PC-3 (cell line): ENCODE measurements around the gene PFKFB4. TPM values are rescaled to one million over a fixed set of nuclear protein-coding genes. Genes with fewer than 3 reads are reported as not detected.

ENCODE experiments used
- ATAC-seq: fragments of 200-7000 bp; cut with Tn5 transposase; 2 replicates; pipeline ENCODE4 v1.9.1; 2020; ENCODE audit warnings: mild to moderate bottlenecking, moderate library complexity
- BruUV-seq: library from RNA; stranded (reverse); fragments of 400-500 nt; replicated peaks from 2 replicates; lab custom pipeline; 2021; lab: Mats Ljungman, UMichigan
- CTCF ChIA-PET: fragments of 300-600 bp; sonication (Branson Sonifier 250); formaldehyde crosslinking; loops from one replicate; lab custom pipeline; 2022; ENCODE audit warnings: antibody characterized with exemption; lab: Charles Lee
- POLR2A ChIA-PET: fragments of 300-600 bp; sonication (Branson Sonifier 250); formaldehyde crosslinking; loops from one replicate; lab custom pipeline; 2022; ENCODE audit warnings: antibody characterized with exemption; ENCODE audit not compliant: unreplicated experiment; lab: Charles Lee
- DNase-seq: peaks from one replicate; pipeline ENCODE4 v3.0.0-alpha.2; 2015
- H2AFZ ChIP-seq: fragments of 300-600 bp; sonication (generic); 2 replicates; pipeline ENCODE4 v1.6.0; 2016; ENCODE audit warnings: antibody characterized with exemption, low read length
- H3F3A ChIP-seq: fragments of 300-600 bp; sonication (generic); one replicate; pipeline ENCODE4 v1.6.0; 2017; ENCODE audit warnings: antibody characterized with exemption, low read length, control low read depth, mild to moderate bottlenecking; ENCODE audit not compliant: unreplicated experiment
- H3K27ac ChIP-seq: fragments of 300-600 bp; sonication (generic); 2 replicates; pipeline ENCODE4 v1.5.1; 2016; ENCODE audit warnings: mild to moderate bottlenecking, low read length
- H3K27me3 ChIP-seq: fragments of 300-600 bp; sonication (generic); 2 replicates; pipeline ENCODE4 v1.6.1; 2016; ENCODE audit warnings: low read length, mixed read lengths
- H3K36me3 ChIP-seq: fragments of 300-600 bp; sonication (generic); 2 replicates; pipeline ENCODE4 v1.6.1; 2016; ENCODE audit warnings: low read depth, mixed run types, low read length, mixed read lengths
- H3K4me1 ChIP-seq: fragments of 300-600 bp; sonication (generic); 2 replicates; pipeline ENCODE4 v1.5.1; 2016; ENCODE audit warnings: low read length; ENCODE audit not compliant: insufficient read depth
- H3K4me2 ChIP-seq: fragments of 300-600 bp; sonication (generic); 2 replicates; pipeline ENCODE4 v1.6.0; 2016; ENCODE audit warnings: low read length
- H3K4me3 ChIP-seq: fragments of 300-600 bp; sonication (generic); 2 replicates; pipeline ENCODE4 v1.5.1; 2016; ENCODE audit warnings: mild to moderate bottlenecking, low read length, mixed read lengths
- H3K79me2 ChIP-seq: fragments of 300-600 bp; sonication (generic); 2 replicates; pipeline ENCODE4 v1.6.1; 2017; ENCODE audit warnings: low read length, mixed read lengths
- H3K9ac ChIP-seq: fragments of 300-600 bp; sonication (generic); 2 replicates; pipeline ENCODE4 v1.6.0; 2016; ENCODE audit warnings: mild to moderate bottlenecking, low read length
- H3K9me2 ChIP-seq: fragments of 300-600 bp; sonication (generic); replicated peaks from 2 replicates; pipeline ENCODE4 v1.6.1; 2016; ENCODE audit warnings: mixed run types, low read length, mixed read lengths
- H3K9me3 ChIP-seq: fragments of 300-600 bp; sonication (generic); 2 replicates; pipeline ENCODE4 v1.6.1; 2016; ENCODE audit warnings: low read length, mixed read lengths
- H4K20me1 ChIP-seq: fragments of 300-600 bp; sonication (generic); 2 replicates; pipeline ENCODE4 v1.6.1; 2016; ENCODE audit warnings: low read length, mixed read lengths
- EZH2 ChIP-seq: fragments of 300-600 bp; sonication (generic); IDR thresholded peaks from one replicate; pipeline ENCODE4 v1.6.1; 2017; ENCODE audit warnings: antibody characterized with exemption, mild to moderate bottlenecking, low read length; ENCODE audit not compliant: unreplicated experiment
- EZH2phosphoT487 ChIP-seq: fragments of 300-600 bp; sonication (generic); IDR thresholded peaks from 2 replicates; pipeline ENCODE4 v1.6.1; 2018; ENCODE audit warnings: mild to moderate bottlenecking, antibody characterized with exemption, low read length, borderline replicate concordance
- intact Hi-C: fragments of 100-400 bp; cut with micrococcal nuclease; formaldehyde crosslinking; loops from 2 replicates; pipeline ENCODE4 v1.9.0; 2023
- total RNA-seq: library from RNA; depleted of rRNA; stranded (reverse); fragments of >200 nt; gene quantifications from 2 replicates; pipeline ENCODE4 v1.2.3, GENCODE V29; 2014
- TF ChIP-seq, protein P1 (sequence below): fragments of 300-600 bp; sonication (generic); conservative IDR thresholded peaks from 2 replicates; pipeline ENCODE4 v1.5.1; 2017; ENCODE audit warnings: antibody characterized with exemption, low read depth, mild to moderate bottlenecking, low read length

PFKFB4 gene
- total RNA-seq, 1 experiment from 2014 or later = 33.5 TPM

DNA sequence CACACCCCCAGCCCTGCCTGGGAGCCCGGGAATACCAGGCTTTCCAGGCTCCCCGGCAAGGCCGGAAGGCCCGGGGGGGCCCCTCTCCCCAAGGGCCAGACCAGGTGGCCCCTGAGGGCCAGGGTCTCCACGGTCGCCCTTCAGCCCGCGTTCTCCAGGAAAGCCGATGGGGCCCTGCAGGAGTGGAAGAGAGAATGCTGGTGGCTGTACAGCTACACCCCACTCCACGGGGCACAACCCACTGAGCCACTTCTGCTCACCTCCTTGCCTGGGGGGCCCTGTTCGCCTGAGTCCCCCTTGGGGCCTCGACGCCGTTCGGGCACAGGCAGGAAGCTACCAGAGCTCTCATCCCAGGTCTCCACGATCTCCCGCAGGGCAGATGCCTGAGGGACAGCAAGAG is 18.8 kb upstream of the PFKFB4 start:
- ATAC-seq = no peak
- Histone ChIP-seq H3K27me3 (no peaks in the 10 kb centered on the region), H3K79me2 (no peaks in the 10 kb centered on the region), H3K9me2 (no peaks in the 10 kb centered on the region), H4K20me1 (no peaks in the 10 kb centered on the region), H3K27ac (no peak overlapping the region), H3K4me2 (no peak overlapping the region), H3K36me3 (no peaks in the 10 kb centered on the region), H2AFZ (no peak overlapping the region), H3F3A (no peaks in the 10 kb centered on the region), H3K9ac (no peak overlapping the region), H3K4me3 (no peak overlapping the region), H3K4me1 (no peaks in the 10 kb centered on the region), H3K9me3 (no peaks in the 10 kb centered on the region)
- intact Hi-C loops = no loop called here
- no peak for DNase-seq
- TF ChIP-seq EZH2phosphoT487 (no peak), EZH2 (no peak)
- TF ChIP-seq, protein P1, sequence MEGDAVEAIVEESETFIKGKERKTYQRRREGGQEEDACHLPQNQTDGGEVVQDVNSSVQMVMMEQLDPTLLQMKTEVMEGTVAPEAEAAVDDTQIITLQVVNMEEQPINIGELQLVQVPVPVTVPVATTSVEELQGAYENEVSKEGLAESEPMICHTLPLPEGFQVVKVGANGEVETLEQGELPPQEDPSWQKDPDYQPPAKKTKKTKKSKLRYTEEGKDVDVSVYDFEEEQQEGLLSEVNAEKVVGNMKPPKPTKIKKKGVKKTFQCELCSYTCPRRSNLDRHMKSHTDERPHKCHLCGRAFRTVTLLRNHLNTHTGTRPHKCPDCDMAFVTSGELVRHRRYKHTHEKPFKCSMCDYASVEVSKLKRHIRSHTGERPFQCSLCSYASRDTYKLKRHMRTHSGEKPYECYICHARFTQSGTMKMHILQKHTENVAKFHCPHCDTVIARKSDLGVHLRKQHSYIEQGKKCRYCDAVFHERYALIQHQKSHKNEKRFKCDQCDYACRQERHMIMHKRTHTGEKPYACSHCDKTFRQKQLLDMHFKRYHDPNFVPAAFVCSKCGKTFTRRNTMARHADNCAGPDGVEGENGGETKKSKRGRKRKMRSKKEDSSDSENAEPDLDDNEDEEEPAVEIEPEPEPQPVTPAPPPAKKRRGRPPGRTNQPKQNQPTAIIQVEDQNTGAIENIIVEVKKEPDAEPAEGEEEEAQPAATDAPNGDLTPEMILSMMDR = no peak
- CTCF ChIA-PET = no interaction called here
- BruUV-seq = no TSS peak
- POLR2A ChIA-PET = no interaction called here

- no peak overlapping the region for H2AFZ ChIP-seq
- ATAC-seq (no peak), DNase-seq (no peak)
- no TSS peak for BruUV-seq
- CTCF ChIA-PET = no interaction called here
- H3K4me1 ChIP-seq = no peaks in the 10 kb centered on the region
- no peaks in the 10 kb centered on the region for H3K36me3 ChIP-seq
- H3F3A ChIP-seq = no peaks in the 10 kb centered on the region
- no peak overlapping the region for H3K9ac ChIP-seq
- no peak overlapping the region for H3K4me3 ChIP-seq
- H3K9me3 ChIP-seq = no peaks in the 10 kb centered on the region
- no peak for TF ChIP-seq EZH2
- POLR2A ChIA-PET = no interaction called here
- H3K79me2 ChIP-seq = no peaks in the 10 kb centered on the region
- intact Hi-C loops = no loop called here
- no peak overlapping the region for H3K4me2 ChIP-seq
- no peaks in the 10 kb centered on the region for H3K9me2 ChIP-seq
- no peak overlapping the region for H3K27ac ChIP-seq
- no peaks in the 10 kb centered on the region for H3K27me3 ChIP-seq
- H4K20me1 ChIP-seq = no peaks in the 10 kb centered on the region
Observed at GRCh38 chr3:48573973-48574585, 17.5 kb upstream of the PFKFB4 start.

- no peak overlapping the region for H3K27ac ChIP-seq
- ATAC-seq = no peak
- H3K27me3 ChIP-seq = no peaks in the 10 kb centered on the region
- intact Hi-C loops = no loop called here
- DNase-seq = no peak
- H3K36me3 ChIP-seq = no peaks in the 10 kb centered on the region
- no peaks in the 10 kb centered on the region for H3K4me1 ChIP-seq
- no peaks in the 10 kb centered on the region for H3K9me3 ChIP-seq
- no peaks in the 10 kb centered on the region for H3K9me2 ChIP-seq
- TF ChIP-seq, protein P1 = no peak
- TF ChIP-seq EZH2phosphoT487 (no peak), EZH2 (no peak)
- H3K4me3 ChIP-seq = no peak overlapping the region
- H4K20me1 ChIP-seq = no peaks in the 10 kb centered on the region
- H3F3A ChIP-seq = no peaks in the 10 kb centered on the region
- no peaks in the 10 kb centered on the region for H3K79me2 ChIP-seq
- POLR2A ChIA-PET = no interaction called here
- no peak overlapping the region for H3K9ac ChIP-seq
- H3K4me2 ChIP-seq = no peak overlapping the region
- CTCF ChIA-PET = no interaction called here
- no peak overlapping the region for H2AFZ ChIP-seq
- no TSS peak for BruUV-seq
Observed at GRCh38 chr3:48572517-48572916, 15.9 kb upstream of the PFKFB4 start.
